ENCODE measurements around the gene CRYZ.

DNA sequence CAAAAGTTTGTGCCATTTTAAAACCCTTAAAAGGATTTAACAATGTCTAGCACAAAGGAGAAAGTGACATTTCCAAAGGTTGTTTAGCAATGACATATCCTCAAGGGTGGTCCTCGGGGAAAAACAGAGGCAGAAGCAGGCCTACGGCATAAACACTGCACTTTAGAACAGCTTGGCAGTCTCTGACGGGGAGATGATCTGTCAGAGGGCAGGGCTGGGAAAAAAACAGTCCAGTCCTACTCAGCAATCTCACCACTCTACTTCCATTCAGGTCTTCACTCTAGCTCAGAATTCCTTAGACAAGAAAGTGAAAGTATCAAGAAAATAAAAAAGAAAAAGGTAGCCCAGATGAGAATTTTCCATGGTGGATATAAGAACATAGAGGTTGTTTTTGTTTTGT, 4.1 kb downstream of the CRYZ start:
- TF ChIP-seq POLR2A (IDR thresholded peaks at IDR 0.05; ENCODE audit: low read depth, low read length): no peak
- TF ChIP-seq, protein P1, sequence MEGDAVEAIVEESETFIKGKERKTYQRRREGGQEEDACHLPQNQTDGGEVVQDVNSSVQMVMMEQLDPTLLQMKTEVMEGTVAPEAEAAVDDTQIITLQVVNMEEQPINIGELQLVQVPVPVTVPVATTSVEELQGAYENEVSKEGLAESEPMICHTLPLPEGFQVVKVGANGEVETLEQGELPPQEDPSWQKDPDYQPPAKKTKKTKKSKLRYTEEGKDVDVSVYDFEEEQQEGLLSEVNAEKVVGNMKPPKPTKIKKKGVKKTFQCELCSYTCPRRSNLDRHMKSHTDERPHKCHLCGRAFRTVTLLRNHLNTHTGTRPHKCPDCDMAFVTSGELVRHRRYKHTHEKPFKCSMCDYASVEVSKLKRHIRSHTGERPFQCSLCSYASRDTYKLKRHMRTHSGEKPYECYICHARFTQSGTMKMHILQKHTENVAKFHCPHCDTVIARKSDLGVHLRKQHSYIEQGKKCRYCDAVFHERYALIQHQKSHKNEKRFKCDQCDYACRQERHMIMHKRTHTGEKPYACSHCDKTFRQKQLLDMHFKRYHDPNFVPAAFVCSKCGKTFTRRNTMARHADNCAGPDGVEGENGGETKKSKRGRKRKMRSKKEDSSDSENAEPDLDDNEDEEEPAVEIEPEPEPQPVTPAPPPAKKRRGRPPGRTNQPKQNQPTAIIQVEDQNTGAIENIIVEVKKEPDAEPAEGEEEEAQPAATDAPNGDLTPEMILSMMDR (conservative IDR thresholded peaks at IDR 0.05; ENCODE audit: low read depth, low read length): no peak
- TF ChIP-seq RFX5 (IDR thresholded peaks at IDR 0.05; ENCODE audit: low read depth, low read length): no peak
- no peak for TF ChIP-seq SMC3 (IDR thresholded peaks at IDR 0.05; ENCODE audit: low read depth, low read length)
- TF ChIP-seq, protein P2, sequence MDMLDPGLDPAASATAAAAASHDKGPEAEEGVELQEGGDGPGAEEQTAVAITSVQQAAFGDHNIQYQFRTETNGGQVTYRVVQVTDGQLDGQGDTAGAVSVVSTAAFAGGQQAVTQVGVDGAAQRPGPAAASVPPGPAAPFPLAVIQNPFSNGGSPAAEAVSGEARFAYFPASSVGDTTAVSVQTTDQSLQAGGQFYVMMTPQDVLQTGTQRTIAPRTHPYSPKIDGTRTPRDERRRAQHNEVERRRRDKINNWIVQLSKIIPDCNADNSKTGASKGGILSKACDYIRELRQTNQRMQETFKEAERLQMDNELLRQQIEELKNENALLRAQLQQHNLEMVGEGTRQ (IDR thresholded peaks at IDR 0.05; ENCODE audit: low read depth, low read length): no peak
- TF ChIP-seq RAD21 (IDR thresholded peaks at IDR 0.05; ENCODE audit: low read length): no peak
- TF ChIP-seq RCOR1 (IDR thresholded peaks at IDR 0.05; ENCODE audit: insufficient replicate concordance, low read length): no peak
- no peak for TF ChIP-seq MAFK (IDR thresholded peaks at IDR 0.05; ENCODE audit: low read depth, low read length)

All from IMR-90 (cell line).